Activated CD8-positive, alpha-beta memory T cell treated with anti-CD3 and anti-CD28 coated beads, Interleukin-2, amount 50 U/mL, for 24 hours (primary cell): Measurements from ENCODE around the gene CYP4Z1.
"Not testable (repeated sequence)": the region's sequence is repeated elsewhere in the genome, so short reads cannot be mapped to it uniquely, and the experiment has no call there.

Experiments
- DNase-seq: peaks from one replicate; pipeline ENCODE4 v3.0.0-alpha.2; 2020; ENCODE audit errors: extremely low read depth

The CYP4Z1 gene, protein sequence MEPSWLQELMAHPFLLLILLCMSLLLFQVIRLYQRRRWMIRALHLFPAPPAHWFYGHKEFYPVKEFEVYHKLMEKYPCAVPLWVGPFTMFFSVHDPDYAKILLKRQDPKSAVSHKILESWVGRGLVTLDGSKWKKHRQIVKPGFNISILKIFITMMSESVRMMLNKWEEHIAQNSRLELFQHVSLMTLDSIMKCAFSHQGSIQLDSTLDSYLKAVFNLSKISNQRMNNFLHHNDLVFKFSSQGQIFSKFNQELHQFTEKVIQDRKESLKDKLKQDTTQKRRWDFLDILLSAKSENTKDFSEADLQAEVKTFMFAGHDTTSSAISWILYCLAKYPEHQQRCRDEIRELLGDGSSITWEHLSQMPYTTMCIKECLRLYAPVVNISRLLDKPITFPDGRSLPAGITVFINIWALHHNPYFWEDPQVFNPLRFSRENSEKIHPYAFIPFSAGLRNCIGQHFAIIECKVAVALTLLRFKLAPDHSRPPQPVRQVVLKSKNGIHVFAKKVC

DNA sequence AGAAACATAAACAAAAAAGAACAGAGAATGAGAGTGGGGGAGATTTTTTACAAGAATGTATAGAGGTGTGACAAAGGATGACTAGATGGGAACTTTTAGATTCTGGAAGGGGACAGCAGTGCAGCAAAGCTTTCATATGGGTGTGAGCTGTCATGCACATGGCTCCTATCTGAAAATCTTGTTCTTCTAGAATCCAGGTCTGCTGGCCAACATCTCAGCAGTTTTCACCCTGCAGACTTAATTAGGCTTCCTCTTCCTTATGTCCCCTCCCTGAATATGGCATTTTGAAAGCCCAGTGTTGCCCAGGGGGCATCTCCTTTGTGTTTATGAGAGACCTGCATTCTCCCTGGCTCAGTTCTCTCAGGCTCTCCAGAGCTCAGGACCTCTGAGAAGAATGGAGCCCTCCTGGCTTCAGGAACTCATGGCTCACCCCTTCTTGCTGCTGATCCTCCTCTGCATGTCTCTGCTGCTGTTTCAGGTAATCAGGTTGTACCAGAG is at the start of gene CYP4Z1:
CYP4Z1 (plus strand) TSS at position 135 of the 498 bp plus-strand sequence; CDS start at position 395, 260 bp downstream.
- DNase-seq: no peak

DNA sequence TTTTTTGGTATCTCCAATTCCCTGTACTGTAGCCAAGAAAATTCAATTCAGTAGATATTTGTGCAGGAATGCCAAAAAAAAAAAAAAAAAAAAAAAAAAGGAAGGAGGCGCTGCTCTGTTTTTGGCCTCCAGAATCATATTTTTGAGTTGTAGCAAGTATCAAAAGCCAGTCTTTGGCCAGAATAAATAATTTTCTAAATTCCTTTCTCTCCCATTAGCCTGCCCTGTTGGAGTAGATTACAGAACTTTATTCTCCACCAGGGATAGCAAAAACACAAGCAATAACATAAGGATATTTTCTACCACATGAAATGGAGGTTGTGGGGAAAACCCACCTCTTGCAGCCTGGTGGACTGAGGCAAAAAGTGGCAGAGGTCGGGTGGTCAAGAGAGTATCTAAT is 46.0 kb upstream of the CYP4Z1 start:
- DNase-seq: no peak

DNA sequence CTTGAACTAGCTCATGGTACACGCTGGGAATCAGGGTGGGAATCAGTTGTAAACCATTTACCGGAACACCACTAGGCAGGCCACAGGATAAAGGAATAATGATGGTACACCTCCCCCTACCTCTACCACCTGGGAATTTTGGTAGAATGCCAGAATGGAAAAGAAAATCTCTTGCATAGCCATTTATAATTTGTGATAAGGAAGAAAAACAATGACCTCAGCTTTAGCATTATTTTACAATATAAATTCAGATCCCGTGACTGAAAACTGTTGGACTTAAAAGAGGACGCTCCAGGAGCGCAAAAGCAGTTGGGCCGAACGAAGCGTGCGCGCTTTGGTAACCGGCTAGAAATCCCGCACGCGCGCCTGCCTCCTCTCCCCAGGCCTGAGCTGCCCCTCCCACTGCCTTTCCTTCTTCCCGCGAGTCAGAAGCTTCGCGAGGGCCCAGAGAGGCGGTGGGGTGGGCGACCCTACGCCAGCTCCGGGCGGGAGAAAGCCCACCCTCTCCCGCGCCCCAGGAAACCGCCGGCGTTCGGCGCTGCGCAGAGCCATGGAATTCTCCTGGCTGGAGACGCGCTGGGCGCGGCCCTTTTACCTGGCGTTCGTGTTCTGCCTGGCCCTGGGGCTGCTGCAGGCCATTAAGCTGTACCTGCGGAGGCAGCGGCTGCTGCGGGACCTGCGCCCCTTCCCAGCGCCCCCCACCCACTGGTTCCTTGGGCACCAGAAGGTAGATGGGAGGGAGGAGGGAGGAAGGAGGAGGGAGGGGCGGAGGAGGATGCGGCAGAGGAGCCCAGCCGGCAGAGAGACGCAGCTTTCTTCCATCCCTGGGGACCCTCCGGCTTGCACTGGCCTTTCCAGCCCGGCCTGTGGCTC is 43.5 kb upstream of the CYP4Z1 start, which contains the start of gene CYP4X1:
CYP4X1 (plus strand) TSS at position 402 of the 873 bp plus-strand sequence; CDS start at position 551, 149 bp downstream.
- no peak for DNase-seq

DNA sequence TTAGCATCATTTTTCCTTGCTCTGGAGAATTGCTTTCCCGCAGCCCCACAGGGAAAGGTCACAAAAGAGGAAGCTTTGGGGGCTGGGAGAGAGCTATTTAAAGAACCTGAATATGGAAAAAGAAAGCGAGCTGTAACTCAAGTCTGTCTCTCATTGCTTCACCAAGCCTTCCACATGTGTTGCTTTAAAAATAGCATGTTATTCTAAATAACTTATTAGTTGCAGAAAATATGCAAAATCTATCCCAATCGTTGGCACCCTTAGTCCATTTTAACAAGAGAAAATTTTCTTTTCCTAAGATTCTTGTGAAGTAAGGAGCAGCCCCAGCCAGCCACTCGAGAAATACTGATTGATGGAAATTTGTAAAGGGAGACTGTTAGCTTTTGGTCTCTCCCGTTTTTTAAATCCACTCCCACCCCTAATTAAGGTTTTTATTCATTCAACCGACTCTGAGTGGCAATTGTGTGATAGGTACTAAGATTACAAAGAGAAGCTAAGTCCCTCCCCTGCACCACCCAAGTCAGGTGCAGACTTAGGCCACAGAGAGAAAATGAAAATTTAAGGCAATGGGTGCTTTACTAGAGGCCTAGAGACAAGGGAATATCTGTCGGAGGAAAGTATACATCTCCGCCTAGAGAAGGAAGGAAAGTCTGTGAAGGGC is 42.8 kb upstream of the CYP4Z1 start:
- no peak for DNase-seq

DNA sequence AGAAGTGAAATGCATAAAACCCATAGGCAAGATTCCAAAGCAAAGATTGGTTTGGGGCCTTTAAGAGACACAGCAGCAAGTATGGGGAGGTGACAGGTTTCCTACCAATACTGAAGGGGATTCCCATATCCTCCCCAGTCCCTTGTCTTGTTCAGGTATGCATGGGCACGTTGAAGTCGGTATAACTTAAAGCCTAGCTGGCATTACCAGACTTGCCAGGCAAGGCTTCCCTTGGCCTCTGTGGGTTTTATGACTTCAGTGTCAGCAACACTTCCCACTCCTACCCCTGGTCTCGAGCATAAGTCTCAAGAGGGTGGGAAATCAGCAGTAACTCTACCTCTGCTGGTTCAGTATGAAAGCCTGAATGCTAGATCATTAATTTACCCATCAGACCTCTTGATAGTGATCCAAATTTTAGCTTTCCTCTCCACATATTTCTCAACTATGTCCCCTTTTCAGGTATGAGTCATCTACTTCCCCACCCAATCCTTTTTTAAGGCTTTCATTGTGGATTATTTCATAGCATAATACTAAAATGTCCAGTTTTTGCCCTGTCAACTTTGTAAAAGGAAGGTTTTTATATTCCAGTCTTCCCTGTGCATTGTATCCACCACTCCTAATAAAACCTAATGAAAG is 36.7 kb upstream of the CYP4Z1 start:
- DNase-seq: no peak

DNA sequence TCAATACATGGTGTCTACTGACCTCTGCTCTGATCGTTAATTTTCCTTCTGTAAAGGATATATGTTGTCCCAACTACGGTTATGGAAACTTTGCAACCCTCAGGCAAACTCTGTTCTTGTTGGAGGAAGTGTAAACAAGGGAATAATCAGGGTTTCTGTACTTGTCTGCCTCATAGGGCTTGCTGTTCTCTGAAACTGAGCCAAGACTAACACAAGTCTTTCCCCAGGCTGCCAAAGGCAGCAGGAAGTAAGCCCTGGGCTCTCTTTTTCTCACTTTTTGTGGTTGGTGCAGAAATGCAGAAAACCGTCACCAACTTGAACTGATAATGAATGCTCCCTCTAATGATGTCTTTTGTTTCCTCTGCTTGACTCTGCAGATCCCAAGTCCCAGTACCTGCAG is 36.0 kb upstream of the CYP4Z1 start:
- no peak for DNase-seq

DNA sequence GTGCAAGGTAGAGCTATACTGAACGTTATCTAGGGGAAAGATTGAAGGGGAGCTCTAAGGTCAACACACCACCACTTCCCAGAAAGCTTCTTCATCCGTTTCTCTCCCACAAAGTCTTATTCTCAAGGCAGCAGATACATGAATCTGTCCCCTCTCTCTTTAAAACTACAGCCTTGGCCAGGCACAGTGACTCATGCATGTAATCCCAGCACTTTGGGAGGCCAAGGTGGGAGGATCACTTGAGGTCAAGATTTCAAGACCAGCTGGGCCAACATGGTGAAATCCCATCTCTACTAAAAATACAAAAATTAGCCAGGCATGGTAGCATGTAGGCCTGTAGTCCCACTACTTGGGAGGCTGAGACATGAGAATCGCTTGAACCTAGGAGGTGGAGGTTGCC is 35.4 kb upstream of the CYP4Z1 start:
- DNase-seq: no peak

DNA sequence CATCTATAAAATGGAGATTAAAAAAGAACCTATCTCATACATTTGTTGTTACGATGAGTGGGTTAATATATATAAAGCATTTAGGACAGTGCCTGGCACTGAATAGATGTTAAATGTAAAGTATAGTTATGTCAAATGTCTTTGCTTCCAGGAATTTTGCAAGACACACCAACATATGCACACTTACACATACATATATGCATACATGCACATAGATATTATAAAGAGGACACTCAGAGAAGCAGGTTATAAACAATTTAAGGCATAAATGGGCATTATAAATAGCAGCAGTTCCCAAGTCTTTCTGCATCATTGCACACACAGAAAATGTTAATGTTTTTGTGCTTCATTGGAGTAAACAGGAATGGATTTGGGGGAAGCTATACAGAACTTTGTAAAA is 30.3 kb upstream of the CYP4Z1 start:
- DNase-seq: no peak

DNA sequence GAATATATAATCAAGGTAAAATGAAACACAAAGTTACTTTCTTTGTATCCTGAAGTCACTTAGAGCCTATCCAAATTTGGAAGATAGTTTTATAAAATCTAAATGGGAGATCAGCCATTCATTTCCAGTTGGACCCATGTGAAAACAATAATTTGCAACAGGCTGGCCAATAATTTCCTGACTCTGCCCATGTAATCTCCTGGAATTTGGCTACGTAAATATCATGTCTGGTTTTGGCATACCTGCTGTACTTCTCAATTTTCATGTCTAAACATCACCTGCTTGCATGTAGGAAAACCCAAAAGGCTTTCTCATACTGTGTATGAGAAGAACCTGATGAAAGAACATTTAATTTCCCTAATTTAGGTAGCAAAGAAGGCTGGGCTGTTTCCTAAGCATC is 7.7 kb upstream of the CYP4Z1 start:
- DNase-seq: no peak

DNA sequence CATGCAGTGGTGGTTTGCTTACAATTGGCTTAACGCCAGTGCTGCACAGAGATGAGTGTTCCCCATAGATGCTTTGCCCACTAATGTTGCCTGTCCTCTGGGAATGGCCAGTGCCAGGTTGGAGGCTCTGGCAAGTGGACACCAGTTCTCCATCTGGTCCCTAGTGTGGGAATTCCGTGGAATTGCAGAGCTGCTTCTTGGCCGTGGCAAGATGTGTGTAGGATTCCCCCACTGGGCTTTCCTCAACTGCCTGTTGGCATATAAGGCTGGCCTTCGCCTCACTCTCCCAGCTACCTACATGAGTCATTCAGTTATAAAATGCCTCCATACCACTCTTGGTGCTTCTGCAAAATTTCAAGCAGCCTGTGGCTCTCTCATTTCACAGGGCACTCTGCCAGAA is 2.0 kb downstream of the CYP4Z1 start:
- not testable (repeated sequence) for DNase-seq

DNA sequence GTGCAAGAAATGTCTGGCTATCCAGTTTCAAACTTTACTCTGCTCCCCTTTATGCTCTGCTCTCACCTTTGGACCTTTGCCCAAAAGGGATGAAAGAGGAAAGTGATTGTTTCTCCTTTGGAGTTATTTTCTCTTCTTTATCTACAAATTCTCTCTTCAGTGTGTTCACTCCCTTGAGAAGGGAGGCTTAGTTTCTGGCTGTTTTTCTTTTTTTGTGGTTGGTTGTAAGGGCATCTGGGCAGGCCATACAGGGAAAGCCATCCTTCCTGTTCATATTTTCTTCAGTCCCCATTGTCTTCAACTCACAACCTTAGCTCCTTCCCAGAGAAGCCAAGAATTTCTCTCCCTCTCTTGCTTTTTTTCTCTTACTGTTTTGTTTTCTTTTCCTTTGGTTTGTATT is 2.5 kb downstream of the CYP4Z1 start:
- not testable (repeated sequence) for DNase-seq

DNA sequence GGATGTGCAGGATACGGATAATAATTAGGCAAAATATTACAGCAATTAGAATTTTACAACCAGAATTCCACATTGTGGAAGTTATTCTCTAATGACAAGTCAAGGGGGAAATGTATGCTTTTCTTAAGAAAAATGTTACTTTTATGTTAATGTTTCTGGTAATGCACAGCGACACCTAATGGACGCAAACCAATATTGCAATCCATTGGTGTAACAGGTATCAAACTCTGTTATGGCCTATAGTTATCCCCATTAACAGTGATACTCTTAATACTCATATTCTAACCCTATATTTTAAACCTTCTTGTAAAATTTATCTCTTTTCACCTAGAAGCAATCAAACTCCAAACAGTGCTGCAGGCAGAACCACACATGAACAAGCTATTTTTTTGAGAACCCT is 22.3 kb downstream of the CYP4Z1 start:
- DNase-seq: not testable (repeated sequence)

DNA sequence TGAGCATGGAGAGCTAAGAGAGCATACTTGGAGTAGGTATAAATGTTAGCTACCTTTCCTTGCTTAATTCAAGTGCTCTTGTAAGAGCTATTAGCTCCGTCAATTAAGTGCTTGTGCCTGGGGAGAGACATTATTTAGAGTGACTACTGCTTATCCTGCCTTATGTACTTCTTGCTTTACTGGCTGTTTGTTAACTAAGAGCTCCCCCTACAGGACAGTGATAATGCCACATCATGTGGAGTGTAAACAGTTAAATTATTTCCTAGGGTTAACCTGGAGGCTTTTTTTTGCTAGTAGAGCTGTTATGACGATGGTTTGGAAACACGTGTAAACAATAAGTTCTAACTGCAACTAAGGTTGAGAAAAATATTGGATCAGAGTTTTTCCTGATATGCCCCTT is 24.4 kb downstream of the CYP4Z1 start:
- DNase-seq: not testable (repeated sequence)

DNA sequence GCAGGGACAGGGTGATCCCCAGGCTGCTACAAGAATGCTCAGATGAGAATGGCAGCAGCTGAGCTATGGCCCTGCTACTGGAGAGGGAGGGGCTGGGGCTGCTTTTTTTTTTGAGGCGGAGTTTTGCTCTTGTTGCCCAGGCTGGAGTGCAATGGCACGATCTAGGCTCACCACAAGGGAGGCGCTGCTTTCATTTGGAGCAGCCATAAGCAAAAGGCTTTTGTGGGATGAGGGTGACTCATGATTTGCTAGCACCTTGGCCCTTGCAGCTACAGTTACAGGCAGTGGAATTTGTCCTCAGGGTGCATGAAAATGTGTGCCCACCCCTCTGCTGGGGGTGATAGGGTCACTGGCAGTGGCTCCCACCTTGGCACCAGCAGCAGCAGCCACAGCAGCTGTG is 37.8 kb downstream of the CYP4Z1 start:
- DNase-seq: no peak

DNA sequence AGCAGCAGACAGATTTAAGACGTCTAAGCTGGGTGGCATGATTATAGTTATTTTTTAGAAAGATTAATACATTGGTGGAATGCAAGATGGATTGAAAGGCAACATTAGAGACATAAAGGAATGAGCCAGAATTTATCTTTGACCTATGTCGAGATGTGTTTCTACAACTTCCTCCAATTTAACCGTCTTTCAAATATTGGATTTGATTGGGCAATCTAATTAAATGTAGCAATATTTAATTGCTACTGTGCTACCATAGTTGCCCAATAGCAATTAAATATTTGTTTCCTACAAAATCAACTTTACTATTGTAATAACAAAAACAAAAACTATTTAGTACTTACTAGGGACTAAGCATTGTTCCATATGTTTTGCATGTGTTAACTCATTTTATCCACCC is 39.8 kb downstream of the CYP4Z1 start:
- DNase-seq: no peak

DNA sequence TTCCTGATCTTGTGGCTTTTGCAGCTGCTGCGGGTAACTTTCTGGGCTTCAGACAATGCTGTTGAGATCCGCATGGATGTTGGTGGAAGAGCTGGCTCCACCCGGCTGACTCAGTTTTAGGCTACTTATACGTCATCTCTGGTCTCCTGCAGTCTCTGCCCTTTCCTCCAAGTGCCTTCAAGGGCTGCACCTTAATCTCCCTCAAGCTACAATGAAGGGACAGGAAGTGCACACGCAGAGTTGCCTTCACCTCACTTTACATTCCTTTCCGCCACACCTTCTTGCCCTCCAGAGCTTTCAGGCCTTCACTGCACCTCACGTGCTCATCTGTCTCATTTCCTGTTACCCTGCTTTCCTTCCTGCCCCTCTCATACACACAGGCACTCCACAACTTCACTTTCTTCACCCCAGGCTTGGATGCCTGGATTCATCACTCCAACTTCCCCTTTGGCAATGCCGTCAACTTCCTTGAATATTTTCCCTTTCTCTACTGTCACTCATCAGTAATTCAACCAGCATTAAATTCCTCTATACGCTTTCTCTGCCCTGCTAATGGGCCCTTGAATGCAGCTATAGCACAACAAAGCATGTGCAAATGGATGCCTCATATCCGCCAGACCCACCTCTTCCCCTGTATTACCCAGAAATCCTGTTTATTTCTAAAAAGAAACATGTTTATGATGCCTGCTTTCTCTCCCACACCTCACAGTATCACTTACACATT is 41.0 kb downstream of the CYP4Z1 start:
- DNase-seq: not testable (repeated sequence)

DNA sequence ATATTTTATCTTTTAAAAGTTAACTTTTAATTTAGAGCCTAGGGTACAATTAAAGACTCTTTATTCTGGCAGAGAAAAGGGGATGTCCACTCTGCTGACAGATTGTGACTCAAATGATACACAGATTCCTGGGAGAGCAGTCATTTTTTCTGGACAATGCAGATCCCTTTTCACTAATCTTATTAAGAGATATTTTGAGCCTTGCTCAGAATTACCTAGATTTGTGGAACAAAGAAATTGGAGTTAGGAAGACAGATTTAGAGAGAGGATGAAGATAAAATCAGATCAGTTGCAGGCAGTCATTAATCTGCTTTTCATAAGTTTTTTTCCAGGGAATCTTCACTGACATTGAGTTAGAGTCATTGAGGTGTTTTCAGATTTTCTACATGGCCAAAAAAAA is 42.5 kb downstream of the CYP4Z1 start:
- DNase-seq: not testable (repeated sequence)

DNA sequence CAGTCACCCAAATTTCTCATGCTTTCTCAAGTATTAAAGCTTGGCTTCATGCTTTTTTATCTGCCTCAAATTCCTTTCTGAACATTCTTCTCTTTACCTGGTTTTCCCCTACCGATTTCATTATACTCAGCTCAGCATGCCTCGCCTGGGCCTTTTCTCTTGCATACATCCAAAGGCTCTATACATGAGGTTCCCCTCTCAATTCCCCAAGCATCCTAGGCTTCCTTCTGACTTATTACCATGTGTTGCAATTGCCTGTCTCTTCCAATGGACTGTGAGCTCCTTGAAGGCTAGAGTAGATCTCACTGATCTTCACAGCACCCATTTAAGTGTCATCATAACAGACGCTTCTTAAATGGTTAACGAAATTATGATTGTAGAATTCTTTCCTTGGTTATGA is 46.1 kb downstream of the CYP4Z1 start:
- no peak for DNase-seq

DNA sequence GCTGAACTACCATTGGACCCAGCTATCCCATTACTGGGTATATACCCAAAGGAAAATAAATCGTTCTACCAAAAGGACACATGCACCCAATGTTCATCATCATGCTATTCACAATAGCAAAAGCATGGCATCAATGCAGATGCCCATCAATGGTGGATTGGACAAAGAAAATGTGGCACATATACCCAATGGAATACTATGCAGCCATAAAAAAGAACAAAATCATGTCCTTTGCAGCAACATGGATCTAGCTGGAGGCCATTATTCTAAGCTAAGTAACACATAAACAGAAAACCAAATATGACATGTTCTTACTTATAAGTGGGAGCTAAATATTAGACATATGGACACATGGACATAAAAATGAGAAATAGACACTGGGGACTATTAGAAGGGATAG is 54.0 kb downstream of the CYP4Z1 start:
- not testable (repeated sequence) for DNase-seq

DNA sequence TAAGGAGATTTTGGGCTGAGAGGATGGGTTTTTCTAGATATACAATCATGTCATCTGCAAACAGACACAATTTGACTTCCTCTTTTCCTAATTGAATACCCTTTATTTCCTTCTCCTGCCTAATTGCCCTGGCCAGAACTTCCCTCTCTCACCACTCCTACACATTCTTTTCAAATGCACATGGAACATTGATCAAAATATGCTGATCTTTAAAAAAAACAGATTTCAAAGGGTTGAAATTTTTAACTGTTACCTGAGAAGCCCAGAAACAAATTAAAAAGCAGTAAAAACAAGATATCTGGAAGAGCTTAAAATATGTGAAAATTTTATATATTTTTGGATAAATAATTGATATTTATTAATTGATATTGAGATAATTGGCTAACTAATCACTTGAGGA is 57.8 kb downstream of the CYP4Z1 start:
- DNase-seq: not testable (repeated sequence)

DNA sequence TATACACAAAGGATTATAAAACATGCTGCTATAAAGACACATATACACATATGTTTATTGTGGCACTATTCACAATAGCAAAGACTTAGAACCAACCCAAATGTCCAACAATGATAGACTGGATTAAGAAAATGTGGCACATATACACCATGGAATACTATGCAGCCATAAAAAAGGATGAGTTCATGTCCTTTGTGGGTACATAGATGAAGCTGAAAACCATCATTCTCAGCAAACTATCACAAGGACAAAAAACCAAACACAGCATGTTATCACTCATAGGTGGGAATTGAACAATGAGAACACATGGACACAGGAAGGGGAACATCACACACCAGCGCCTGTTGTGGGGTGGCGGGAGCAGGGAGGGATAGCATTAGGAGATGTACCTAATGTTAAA is 60.0 kb downstream of the CYP4Z1 start:
- not testable (repeated sequence) for DNase-seq
